ENCODE measurements around the gene SOX8.

SOX8 gene

GRCh38 chr16:996681-997080, 15.1 kb downstream of the SOX8 start:
- Histone ChIP-seq H3K36me3 (ENCODE audit: insufficient read depth, low read length) (no peaks in the 10 kb centered on the region), H3F3A (ENCODE audit: insufficient read depth, low read length) (no peaks in the 10 kb centered on the region), H3K27ac (ENCODE audit: low read depth, low read length, poor library complexity, severe bottlenecking) (no peak overlapping the region), H4K20me1 (ENCODE audit: insufficient read depth, low read length) (no peaks in the 10 kb centered on the region), H3K9ac (ENCODE audit: low read length) (no peak overlapping the region), H3K4me1 (ENCODE audit: insufficient read depth, low read length, severe bottlenecking) (no peaks in the 10 kb centered on the region), H3K27me3 (ENCODE audit: insufficient read depth, low read length) (peaks cover 5% of the 10 kb centered on the region), H2AFZ (ENCODE audit: low read length) (no peak overlapping the region), H3K4me3 (ENCODE audit: low read depth, low read length, poor library complexity, severe bottlenecking) (no peak overlapping the region), H3K9me3 (ENCODE audit: low read length) (no peaks in the 10 kb centered on the region), H3K9me2 (ENCODE audit: low read depth, low read length) (no peaks in the 10 kb centered on the region), H3K4me2 (ENCODE audit: low read length) (no peak overlapping the region), H3K79me2 (ENCODE audit: insufficient read depth, low read length) (no peaks in the 10 kb centered on the region)
- TF ChIP-seq EZH2 (IDR thresholded peaks at IDR 0.05; ENCODE audit: borderline replicate concordance, low read length): no peak
- TF ChIP-seq, protein P1, sequence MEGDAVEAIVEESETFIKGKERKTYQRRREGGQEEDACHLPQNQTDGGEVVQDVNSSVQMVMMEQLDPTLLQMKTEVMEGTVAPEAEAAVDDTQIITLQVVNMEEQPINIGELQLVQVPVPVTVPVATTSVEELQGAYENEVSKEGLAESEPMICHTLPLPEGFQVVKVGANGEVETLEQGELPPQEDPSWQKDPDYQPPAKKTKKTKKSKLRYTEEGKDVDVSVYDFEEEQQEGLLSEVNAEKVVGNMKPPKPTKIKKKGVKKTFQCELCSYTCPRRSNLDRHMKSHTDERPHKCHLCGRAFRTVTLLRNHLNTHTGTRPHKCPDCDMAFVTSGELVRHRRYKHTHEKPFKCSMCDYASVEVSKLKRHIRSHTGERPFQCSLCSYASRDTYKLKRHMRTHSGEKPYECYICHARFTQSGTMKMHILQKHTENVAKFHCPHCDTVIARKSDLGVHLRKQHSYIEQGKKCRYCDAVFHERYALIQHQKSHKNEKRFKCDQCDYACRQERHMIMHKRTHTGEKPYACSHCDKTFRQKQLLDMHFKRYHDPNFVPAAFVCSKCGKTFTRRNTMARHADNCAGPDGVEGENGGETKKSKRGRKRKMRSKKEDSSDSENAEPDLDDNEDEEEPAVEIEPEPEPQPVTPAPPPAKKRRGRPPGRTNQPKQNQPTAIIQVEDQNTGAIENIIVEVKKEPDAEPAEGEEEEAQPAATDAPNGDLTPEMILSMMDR (IDR thresholded peaks at IDR 0.05; ENCODE audit: low read length): no peak

DNA sequence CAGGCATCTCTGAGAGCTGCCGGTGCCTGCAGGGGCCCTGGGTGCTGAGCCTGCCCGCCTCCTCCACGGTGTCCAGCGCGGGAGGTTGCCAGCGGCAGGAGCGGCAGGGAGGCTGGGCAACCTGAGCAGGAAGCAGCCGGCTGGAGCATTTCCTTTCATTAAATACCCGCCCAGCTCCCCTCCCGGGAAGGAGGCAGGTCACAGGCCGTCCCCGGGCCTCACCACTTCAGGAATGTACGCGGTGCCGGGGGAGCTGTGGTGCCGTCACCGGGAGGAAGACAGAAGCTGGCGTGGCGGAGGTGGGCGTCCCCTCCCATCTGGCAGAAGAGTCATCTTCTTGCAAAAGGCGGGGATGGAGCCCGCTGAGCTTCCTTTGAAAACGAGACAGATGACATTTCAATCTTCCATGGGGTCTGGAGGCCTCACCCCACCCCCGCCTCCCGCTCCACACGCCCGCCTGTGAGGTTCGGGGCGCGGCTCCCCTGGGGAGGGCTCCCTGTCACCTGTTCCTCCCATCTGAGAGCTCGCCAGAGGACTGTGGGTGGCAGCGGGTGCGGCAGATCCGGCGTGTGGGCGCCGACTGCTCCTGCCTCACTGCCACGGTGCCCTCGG, 16.0 kb downstream of the SOX8 start:
- no peak overlapping the region for H3K9ac ChIP-seq (ENCODE audit: low read length)
- H3K4me1 ChIP-seq (ENCODE audit: insufficient read depth, low read length, severe bottlenecking): no peaks in the 10 kb centered on the region
- no peak overlapping the region for H3K27ac ChIP-seq (ENCODE audit: low read depth, low read length, poor library complexity, severe bottlenecking)
- H3F3A ChIP-seq (ENCODE audit: insufficient read depth, low read length): no peaks in the 10 kb centered on the region
- no peak overlapping the region for H3K4me3 ChIP-seq (ENCODE audit: low read depth, low read length, poor library complexity, severe bottlenecking)
- H3K27me3 ChIP-seq (ENCODE audit: insufficient read depth, low read length): peaks cover 5% of the 10 kb centered on the region
- no peak overlapping the region for H2AFZ ChIP-seq (ENCODE audit: low read length)
- H3K9me3 ChIP-seq (ENCODE audit: low read length): no peaks in the 10 kb centered on the region
- H3K4me2 ChIP-seq (ENCODE audit: low read length): no peak overlapping the region
- H4K20me1 ChIP-seq (ENCODE audit: insufficient read depth, low read length): no peaks in the 10 kb centered on the region
- H3K9me2 ChIP-seq (ENCODE audit: low read depth, low read length): no peaks in the 10 kb centered on the region
- TF ChIP-seq, protein P1 (IDR thresholded peaks at IDR 0.05; ENCODE audit: low read length): no peak
- no peak for TF ChIP-seq EZH2 (IDR thresholded peaks at IDR 0.05; ENCODE audit: borderline replicate concordance, low read length)
- H3K36me3 ChIP-seq (ENCODE audit: insufficient read depth, low read length): no peaks in the 10 kb centered on the region
- H3K79me2 ChIP-seq (ENCODE audit: insufficient read depth, low read length): no peaks in the 10 kb centered on the region

DNA sequence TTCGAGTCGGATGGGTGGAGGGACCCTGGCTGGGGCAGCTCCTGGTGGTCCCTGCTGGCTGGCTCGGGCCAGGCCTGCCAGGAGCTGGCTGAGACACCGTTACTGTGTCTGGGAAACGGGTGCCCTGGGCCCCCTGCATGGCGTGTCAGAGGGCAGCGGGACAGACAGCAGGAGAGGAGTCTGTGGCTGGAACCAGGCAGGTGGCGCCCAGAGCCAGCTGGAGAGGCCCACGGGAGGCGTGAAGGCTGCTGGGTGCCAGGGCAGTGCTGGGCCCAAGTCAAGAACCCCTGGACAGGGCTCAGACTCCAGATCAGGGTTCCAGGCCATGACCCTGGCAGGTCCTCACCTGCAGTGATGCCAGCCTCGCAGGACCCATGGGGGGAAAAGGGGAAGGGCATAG, 16.6 kb downstream of the SOX8 start:
- Histone ChIP-seq H4K20me1 (ENCODE audit: insufficient read depth, low read length) (no peaks in the 10 kb centered on the region), H3K36me3 (ENCODE audit: insufficient read depth, low read length) (no peaks in the 10 kb centered on the region), H3K79me2 (ENCODE audit: insufficient read depth, low read length) (no peaks in the 10 kb centered on the region), H3K27me3 (ENCODE audit: insufficient read depth, low read length) (peaks cover 5% of the 10 kb centered on the region), H3K9me2 (ENCODE audit: low read depth, low read length) (no peaks in the 10 kb centered on the region), H3K4me3 (ENCODE audit: low read depth, low read length, poor library complexity, severe bottlenecking) (no peak overlapping the region), H3K4me2 (ENCODE audit: low read length) (no peak overlapping the region), H3F3A (ENCODE audit: insufficient read depth, low read length) (no peaks in the 10 kb centered on the region), H3K4me1 (ENCODE audit: insufficient read depth, low read length, severe bottlenecking) (no peaks in the 10 kb centered on the region), H2AFZ (ENCODE audit: low read length) (no peak overlapping the region), H3K9ac (ENCODE audit: low read length) (no peak overlapping the region), H3K9me3 (ENCODE audit: low read length) (no peaks in the 10 kb centered on the region), H3K27ac (ENCODE audit: low read depth, low read length, poor library complexity, severe bottlenecking) (no peak overlapping the region)
- TF ChIP-seq, protein P1 (IDR thresholded peaks at IDR 0.05; ENCODE audit: low read length): no peak
- no peak for TF ChIP-seq EZH2 (IDR thresholded peaks at IDR 0.05; ENCODE audit: borderline replicate concordance, low read length)
